IMR-90 (cell line): ENCODE data around the gene MAP3K5. TPM values are rescaled to one million over a fixed set of nuclear protein-coding genes. Genes with fewer than 3 reads are reported as not detected.

ENCODE experiments used
- ATAC-seq: fragments of 200-7000 bp; cut with Tn5 transposase; 2 replicates; pipeline ENCODE4 v1.9.1; 2020; ENCODE audit warnings: low read depth, mild to moderate bottlenecking, moderate library complexity
- BruUV-seq: library from RNA; stranded (reverse); fragments of 400-500 nt; replicated peaks from 2 replicates; lab custom pipeline; 2021; lab: Mats Ljungman, UMichigan
- CTCF ChIA-PET: fragments of 300-600 bp; formaldehyde crosslinking; extraction: SDS; loops from one replicate; lab custom pipeline; 2021; ENCODE audit warnings: antibody characterized with exemption; lab: Yijun Ruan, JAX
- POLR2A ChIA-PET: fragments of 300-600 bp; sonication (Branson Sonifier 250); formaldehyde crosslinking; loops from one replicate; lab custom pipeline; 2022; ENCODE audit warnings: antibody characterized with exemption; ENCODE audit not compliant: unreplicated experiment; lab: Charles Lee
- DNase-seq: peaks from one replicate; pipeline ENCODE4 v3.0.0; 2013
- H2AFZ ChIP-seq: replicated peaks from 2 replicates; pipeline ENCODE3; 2013; ENCODE audit warnings: low read length, mild to moderate bottlenecking; ENCODE audit not compliant: poor library complexity
- H2AK5ac ChIP-seq: 2 replicates; pipeline ENCODE4 v1.6.1; 2013; ENCODE audit warnings: low read depth, low read length, inconsistent platforms
- H2AK9ac ChIP-seq: replicated peaks from 2 replicates; pipeline ENCODE3; 2013; ENCODE audit warnings: mild to moderate bottlenecking, low read depth, low read length, moderate library complexity; ENCODE audit not compliant: poor library complexity
- H2BK120ac ChIP-seq: 2 replicates; pipeline ENCODE4 v1.6.1; 2013; ENCODE audit warnings: low read depth, low read length, inconsistent platforms
- H2BK15ac ChIP-seq: 3 replicates; pipeline ENCODE4 v1.6.1; 2013; ENCODE audit warnings: low read depth, low read length, inconsistent platforms
- H2BK20ac ChIP-seq: 2 replicates; pipeline ENCODE4 v1.6.1; 2013; ENCODE audit warnings: low read depth, mild to moderate bottlenecking, inconsistent platforms, low read length, moderate library complexity
- H2BK5ac ChIP-seq: 2 replicates; pipeline ENCODE4 v1.6.1; 2013; ENCODE audit warnings: mild to moderate bottlenecking, low read depth, low read length, inconsistent platforms; ENCODE audit not compliant: poor library complexity, severe bottlenecking
- H3K14ac ChIP-seq: replicated peaks from 2 replicates; pipeline ENCODE4 v1.6.1; 2013; ENCODE audit warnings: low read depth, low read length, inconsistent platforms
- H3K18ac ChIP-seq: 2 replicates; pipeline ENCODE4 v1.6.1; 2013; ENCODE audit warnings: low read depth, low read length, control low read depth
- H3K23ac ChIP-seq: 2 replicates; pipeline ENCODE4 v1.6.1; 2013; ENCODE audit warnings: low read depth, low read length, inconsistent platforms
- H3K27ac ChIP-seq: 2 replicates; pipeline ENCODE4 v1.5.1; 2013; ENCODE audit warnings: mild to moderate bottlenecking, control low read depth, low read length; ENCODE audit not compliant: insufficient read depth
- H3K27me3 ChIP-seq: 2 replicates; pipeline ENCODE4 v1.6.1; 2013; ENCODE audit warnings: low read length; ENCODE audit not compliant: control insufficient read depth, insufficient read depth
- H3K36me3 ChIP-seq: 2 replicates; pipeline ENCODE4 v1.6.1; 2013; ENCODE audit warnings: low read length, mixed read lengths; ENCODE audit not compliant: control insufficient read depth, insufficient read depth
- H3K4ac ChIP-seq: 2 replicates; pipeline ENCODE4 v1.6.1; 2013; ENCODE audit warnings: low read depth, low read length, inconsistent platforms
- H3K4me1 ChIP-seq: 2 replicates; pipeline ENCODE4 v1.6.1; 2013; ENCODE audit warnings: low read length, mixed read lengths; ENCODE audit not compliant: control insufficient read depth, insufficient read depth
- H3K4me2 ChIP-seq: 2 replicates; pipeline ENCODE4 v1.6.1; 2013; ENCODE audit warnings: low read depth, mild to moderate bottlenecking, control low read depth, low read length, moderate library complexity
- H3K4me3 ChIP-seq: 2 replicates; pipeline ENCODE4 v1.5.1; 2013; ENCODE audit warnings: low read depth, mild to moderate bottlenecking, control low read depth, low read length, moderate library complexity; ENCODE audit not compliant: insufficient read depth
- H3K56ac ChIP-seq: 2 replicates; pipeline ENCODE4 v1.6.1; 2013; ENCODE audit warnings: low read length, inconsistent platforms; ENCODE audit not compliant: insufficient read depth; ENCODE audit errors: extremely low read depth
- H3K79me1 ChIP-seq, 2 experiments: 2 replicates each; pipeline ENCODE4 v1.6.1; 2013; ENCODE audit warnings: low read length in 2 of 2, inconsistent platforms in 1 of 2, low read depth in 1 of 2
- H3K9ac ChIP-seq: 2 replicates; pipeline ENCODE4 v1.6.1; 2013; ENCODE audit warnings: low read depth, low read length, control low read depth
- H3K9me1 ChIP-seq: 2 replicates; pipeline ENCODE4 v1.6.1; 2013; ENCODE audit warnings: low read length, inconsistent platforms; ENCODE audit not compliant: insufficient read depth
- H3K9me3 ChIP-seq: 2 replicates; pipeline ENCODE4 v1.6.1; 2013; ENCODE audit warnings: low read length; ENCODE audit not compliant: control insufficient read depth, insufficient read depth
- H4K20me1 ChIP-seq: 2 replicates; pipeline ENCODE4 v1.6.1; 2013; ENCODE audit warnings: low read length, inconsistent platforms; ENCODE audit not compliant: insufficient read depth
- H4K5ac ChIP-seq: 2 replicates; pipeline ENCODE4 v1.6.1; 2013; ENCODE audit warnings: mild to moderate bottlenecking, low read depth, low read length, control low read depth
- H4K8ac ChIP-seq, 2 experiments: 2 replicates each; pipeline ENCODE4 v1.6.1; 2013; ENCODE audit warnings: low read depth in 2 of 2, low read length in 2 of 2, control low read depth in 1 of 2, inconsistent platforms in 1 of 2
- H4K91ac ChIP-seq: 2 replicates; pipeline ENCODE4 v1.6.1; 2013; ENCODE audit warnings: low read depth, low read length, inconsistent platforms; ENCODE audit not compliant: insufficient read depth
- MXI1 ChIP-seq: IDR thresholded peaks from 2 replicates; pipeline ENCODE4 v1.6.1; 2012; ENCODE audit warnings: low read depth, mild to moderate bottlenecking, low read length, moderate library complexity, borderline replicate concordance
- RAD21 ChIP-seq: IDR thresholded peaks from 2 replicates; pipeline ENCODE4 v1.6.1; 2012; ENCODE audit warnings: low read length, improper control_type of control experiment
- WGBS, 2 experiments: methylation state at CpG; one replicate each; pipeline versions ENCODE4 v1.1.5 to v1.1.7; 2013; ENCODE audit warnings: missing lambda C conversion rate in 2 of 2; ENCODE audit not compliant: insufficient read length in 1 of 2; ENCODE audit errors: extremely low coverage in 2 of 2; 5-methylcytosine and 5-hydroxymethylcytosine counted together
- dilution Hi-C: fragments of 300-500 bp; cut with HindIII; formaldehyde crosslinking; loops from one replicate; pipeline ENCODE4 v1.14.3; 2018; ENCODE audit warnings: low sequenced_read_pairs; ENCODE audit not compliant: unreplicated experiment
- in situ Hi-C: fragments of 300-500 bp; cut with MboI; formaldehyde crosslinking; loops from 3 replicates; pipeline ENCODE4 v1.14.3; 2019; ENCODE audit warnings: low sequenced_read_pairs, inconsistent platforms, mixed read lengths
- intact Hi-C: fragments of 100-400 bp; cut with micrococcal nuclease; formaldehyde crosslinking; loops from 2 replicates; pipeline ENCODE4 v1.10.0; 2022
- polyA plus RNA-seq, 3 experiments: library from polyadenylated mRNA; depleted of rRNA; stranded (reverse); fragments of >200 nt; gene quantifications; 2 replicates each; pipeline ENCODE4 v1.2.3, GENCODE V29; 2012; ENCODE audit warnings: low replicate concordance in 1 of 3
- total RNA-seq: library from RNA; depleted of rRNA; stranded (reverse); fragments of >200 nt; gene quantifications from 2 replicates; pipeline ENCODE4 v1.2.3, GENCODE V29; 2012

Gene MAP3K5
- total and polyA plus RNA-seq, 2 of the 4 experiments (the other 2 are of a cell fraction) = 5.4 to 17.6 TPM

DNA sequence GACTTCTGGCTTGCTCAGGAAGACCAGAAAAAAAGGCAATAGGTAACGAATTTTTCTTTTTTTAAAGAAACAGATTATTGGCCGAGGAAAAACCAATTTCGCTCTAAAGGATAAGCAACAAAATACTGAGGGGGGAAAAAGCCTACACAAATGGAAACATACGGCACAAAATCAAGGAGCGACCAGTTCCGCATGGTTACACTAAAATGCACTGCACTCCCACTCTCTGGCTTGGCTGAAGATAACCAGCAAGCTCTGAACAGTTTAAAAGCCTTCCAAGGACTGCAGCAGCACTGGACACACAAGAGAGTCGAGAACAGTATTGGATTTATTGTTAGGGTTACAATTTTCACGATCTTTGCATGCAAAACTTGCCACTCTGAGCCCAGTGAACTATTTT lies 241.2 kb downstream of the MAP3K5 start:
- CTCF ChIA-PET = interaction anchor here (1.1 to 1.3 kb wide), 5 partner anchors 9 to 254 kb away, joined by 3 to 8 read pairs (median 3); no protein-coding TSS in a partner anchor
- H3K27me3 ChIP-seq = peaks cover 27% of the 10 kb centered on the region
- dilution Hi-C loops (no loop called here), intact Hi-C loops (no loop called here), in situ Hi-C loops (no loop called here)
- H3K9ac ChIP-seq = no peak overlapping the region
- no peak overlapping the region for H3K14ac ChIP-seq
- DNase-seq (no peak), ATAC-seq (no peak)
- no peak overlapping the region for H4K91ac ChIP-seq
- no peak overlapping the region for H3K27ac ChIP-seq
- H3K36me3 ChIP-seq = peaks cover 1% of the 10 kb centered on the region; the same call in 1 of the 2 replicates
- no peak overlapping the region for H2BK15ac ChIP-seq
- H4K20me1 ChIP-seq = no peaks in the 10 kb centered on the region
- POLR2A ChIA-PET = no interaction called here
- H4K8ac ChIP-seq = no peak overlapping the region
- no peak overlapping the region for H2BK20ac ChIP-seq
- H3K4me1 ChIP-seq = peaks cover 3% of the 10 kb centered on the region; the same call in 1 of the 2 replicates
- H3K4me2 ChIP-seq = no peak overlapping the region
- no peaks in the 10 kb centered on the region for H3K9me1 ChIP-seq
- H2AFZ ChIP-seq = no peak overlapping the region
- no peaks in the 10 kb centered on the region for H3K79me1 ChIP-seq
- no peak overlapping the region for H4K5ac ChIP-seq
- H3K4ac ChIP-seq = no peak overlapping the region
- no peak overlapping the region for H3K4me3 ChIP-seq
- no peak overlapping the region for H2BK120ac ChIP-seq
- peak overlapping the region; percentile 47; the same call in 1 of the 2 replicates for H3K23ac ChIP-seq
- no peak overlapping the region for H3K56ac ChIP-seq
- BruUV-seq = no TSS peak
- H3K18ac ChIP-seq = no peak overlapping the region
- H2AK9ac ChIP-seq = no peak overlapping the region
- no peak overlapping the region for H2BK5ac ChIP-seq
- TF ChIP-seq MXI1 (no peak), RAD21 (no peak)
- H3K9me3 ChIP-seq = no peaks in the 10 kb centered on the region
- H2AK5ac ChIP-seq = no peak overlapping the region
- 100% methylated on average over 1 of the region's 8 CpGs; no CpG with 5 or more reads in 1 of the 2 experiments for WGBS, 2 experiments
